Activated T-cell treated with anti-CD3 and anti-CD28 coated beads, Interleukin-2, amount 50 U/mL, for 72 hours (primary cell): Measurements from ENCODE around the gene HOXD3. TPM values are rescaled to one million over a fixed set of nuclear protein-coding genes. Genes with fewer than 3 reads are reported as not detected.

Experiments
- ATAC-seq, 2 donors: fragments of 150-1000 bp; cut with Tn5 transposase; replicated peaks in 1 of 2; 2 replicates each; pipeline ENCODE4 v1.10.0; 2021; ENCODE audit warnings: moderate library complexity in 2 of 2, mild to moderate bottlenecking in 1 of 2
- DNase-seq, 2 donors: peaks; one replicate each; pipeline ENCODE4 v3.0.0; 2021 to 2022; ENCODE audit warnings: mixed read lengths in 1 of 2
- H3K27ac Mint-ChIP-seq: one replicate; pipeline ENCODE4 v1.8.0; 2022; ENCODE audit warnings: mild to moderate bottlenecking, moderate library complexity, mixed read lengths
- H3K27me3 Mint-ChIP-seq: one replicate; pipeline ENCODE4 v1.8.0; 2022; ENCODE audit warnings: low read depth, mixed read lengths
- H3K36me3 Mint-ChIP-seq, 2 donors: one replicate each; pipeline ENCODE4 v1.8.0; 2022; ENCODE audit warnings: mixed read lengths in 2 of 2, mild to moderate bottlenecking in 1 of 2; ENCODE audit not compliant: insufficient read depth in 2 of 2
- H3K4me1 Mint-ChIP-seq: one replicate; pipeline ENCODE4 v1.8.0; 2022; ENCODE audit warnings: low read depth, mixed read lengths
- H3K4me3 Mint-ChIP-seq, 2 donors: one replicate each; pipeline ENCODE4 v1.8.0; 2022; ENCODE audit warnings: mild to moderate bottlenecking in 2 of 2, mixed read lengths in 2 of 2, moderate library complexity in 2 of 2
- H3K9me3 Mint-ChIP-seq, 2 donors: one replicate each; pipeline ENCODE4 v1.8.0; 2022; ENCODE audit warnings: mixed read lengths in 2 of 2
- total RNA-seq, 2 donors: library from RNA; stranded (reverse); gene quantifications; one replicate each; pipeline ENCODE4 v1.2.3, GENCODE V29; 2022

Gene HOXD3
- total RNA-seq, 2 donors from 2014 or later = not detected

DNA sequence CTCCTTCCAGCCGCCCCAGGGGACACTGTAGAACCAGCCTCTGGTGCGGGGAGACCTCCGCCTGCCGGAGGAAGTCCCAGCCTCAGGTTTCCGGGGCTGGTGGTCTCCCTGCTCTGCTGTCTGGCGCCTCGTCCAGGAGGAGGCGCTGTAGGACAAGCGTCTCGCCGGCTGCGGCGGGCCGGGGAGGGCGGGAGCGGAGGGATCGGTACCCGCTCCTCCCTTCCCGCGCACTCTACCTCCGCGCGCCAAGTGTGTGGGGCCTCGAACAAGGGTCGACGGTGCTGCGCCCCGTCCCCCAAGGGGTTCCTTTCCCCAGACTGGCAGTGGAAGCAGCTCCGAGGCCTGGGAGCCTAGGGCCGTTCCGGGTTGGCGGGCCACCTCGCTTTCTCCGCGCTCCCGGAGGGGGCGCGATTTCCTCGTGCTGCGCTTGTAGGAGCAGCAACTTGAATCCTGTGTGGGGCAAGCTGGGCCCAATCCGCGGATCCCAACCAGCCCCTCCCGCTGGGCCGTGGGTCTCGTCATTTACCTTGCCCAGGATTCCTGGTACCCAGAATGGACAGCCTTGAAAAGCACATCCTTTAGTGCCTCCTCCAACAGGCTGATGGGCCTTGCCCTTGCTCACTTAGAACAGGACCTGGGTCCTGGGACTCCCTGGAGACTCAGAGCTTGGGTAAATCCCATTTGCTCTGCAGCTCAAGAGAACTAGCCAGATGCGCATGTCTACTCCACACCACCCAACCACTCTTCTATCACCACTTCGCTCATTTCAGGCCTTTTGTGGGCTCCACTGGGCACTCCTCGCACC is 16.4 kb upstream of the HOXD3 start:
- Mint-ChIP-seq H3K4me1 (peaks cover 29% of the 10 kb centered on the region), H3K36me3 (peaks cover 10 to 11% of the 10 kb centered on the region in 2 donors)

DNA sequence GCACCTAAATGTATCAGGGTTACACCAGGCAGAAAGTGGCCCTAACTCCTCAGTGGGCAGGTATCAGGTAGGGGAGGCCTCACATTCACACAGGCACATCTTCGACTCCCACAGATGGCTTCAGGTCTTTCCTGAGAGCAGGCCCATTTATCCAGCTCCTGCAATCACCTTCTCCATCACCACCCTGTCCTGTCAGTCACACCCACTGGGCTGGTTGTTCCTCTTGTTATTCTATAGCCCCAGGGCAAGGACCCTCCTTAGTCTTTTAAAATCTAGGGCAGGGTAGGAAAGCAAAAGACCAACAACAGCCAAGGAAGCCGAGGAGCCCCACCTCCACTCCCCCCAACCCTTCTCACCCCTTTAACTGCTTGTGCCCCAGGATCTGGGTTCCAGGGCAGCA is 14.8 kb upstream of the HOXD3 start:
- Mint-ChIP-seq H3K27ac (no peak overlapping the region), H3K4me1 (peaks cover 22% of the 10 kb centered on the region), H3K36me3 (peaks cover 9 to 10% of the 10 kb centered on the region in 2 donors), H3K9me3 (no peaks in the 10 kb centered on the region), H3K4me3 (no peak overlapping the region), H3K27me3 (peaks cover 77% of the 10 kb centered on the region)
- no peak for ATAC-seq
- DNase-seq = no peak

More for the DNA sequence above, 16.4 kb upstream of the HOXD3 start:
- peak; percentile 92 for ATAC-seq
- Mint-ChIP-seq H3K27me3 (peaks cover 73% of the 10 kb centered on the region), H3K4me3 (peak overlapping the region; percentile 9 to 67), H3K9me3 (no peaks in the 10 kb centered on the region), H3K27ac (no peak overlapping the region)
- peak; percentile 79 to 82 for DNase-seq

DNA sequence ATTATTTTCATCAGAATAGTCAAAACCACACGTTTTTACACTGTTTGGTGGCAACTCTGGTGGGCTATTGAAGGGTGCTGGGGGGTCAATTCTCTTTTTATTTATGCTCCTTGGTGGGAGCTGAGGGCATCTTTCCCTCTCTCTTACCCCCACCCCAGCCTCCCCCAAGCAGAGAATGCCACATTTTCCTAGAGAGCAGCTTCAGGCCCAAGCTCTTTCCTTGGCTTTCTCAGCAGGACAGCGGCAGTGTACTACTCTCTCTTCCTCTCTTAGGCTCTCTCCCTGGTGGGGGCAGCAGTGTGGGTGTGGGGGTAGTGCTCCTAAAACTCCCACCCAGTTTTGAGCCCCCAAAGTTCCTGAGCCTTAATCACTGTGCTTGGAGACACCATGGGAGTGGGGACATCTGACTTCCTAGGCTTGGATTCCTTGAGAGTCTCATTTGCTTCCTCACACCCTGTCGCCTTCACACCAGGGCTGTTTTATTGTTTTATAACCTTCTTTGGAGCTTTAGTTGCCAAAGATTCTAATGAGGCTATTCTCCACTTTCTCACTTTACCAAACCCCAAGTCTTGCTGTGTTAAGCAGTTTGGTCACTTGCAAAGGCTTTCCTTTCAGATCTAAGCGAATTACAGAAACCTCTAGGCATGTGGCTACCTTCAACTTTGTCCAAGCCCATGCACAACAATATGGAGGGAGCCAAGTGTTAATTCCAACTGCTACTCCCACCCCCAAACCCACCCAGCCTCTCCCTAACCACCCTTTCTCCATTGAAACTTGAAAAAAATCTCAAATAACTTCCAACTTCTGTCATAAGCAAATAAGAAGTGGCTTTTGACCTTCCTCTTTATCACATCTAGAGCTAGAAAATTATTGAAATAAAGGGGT is 11.8 kb upstream of the HOXD3 start:
- H3K36me3 Mint-ChIP-seq = no peaks in the 10 kb centered on the region
- H3K4me3 Mint-ChIP-seq = no peak overlapping the region
- H3K9me3 Mint-ChIP-seq = no peaks in the 10 kb centered on the region
- DNase-seq = no peak
- peaks cover 4% of the 10 kb centered on the region for H3K4me1 Mint-ChIP-seq
- H3K27me3 Mint-ChIP-seq = peaks cover 84% of the 10 kb centered on the region
- no peak overlapping the region for H3K27ac Mint-ChIP-seq
- ATAC-seq = no peak

DNA sequence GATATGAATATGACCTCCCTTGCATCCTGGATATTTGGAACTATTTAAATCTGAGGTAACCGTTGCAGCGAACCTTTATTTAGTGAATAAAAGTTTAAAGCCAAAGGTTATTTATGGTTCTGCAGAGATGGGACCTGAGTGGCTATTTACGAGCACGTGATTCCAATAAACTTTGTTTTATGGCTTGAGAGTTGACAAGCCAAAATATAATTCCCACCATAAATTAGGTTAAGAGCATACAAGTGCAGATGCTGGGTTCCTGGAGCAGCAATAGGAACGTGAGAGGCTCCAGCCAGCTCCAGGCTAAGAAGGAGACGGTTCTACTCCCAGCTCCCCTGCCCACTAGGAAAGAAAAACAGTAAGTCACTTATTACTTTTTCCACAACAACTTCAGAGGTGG is 11.0 kb upstream of the HOXD3 start:
- DNase-seq (no peak), ATAC-seq (no peak)
- Mint-ChIP-seq H3K4me3 (no peak overlapping the region), H3K4me1 (peaks cover 4% of the 10 kb centered on the region), H3K36me3 (no peaks in the 10 kb centered on the region), H3K27me3 (peaks cover 88% of the 10 kb centered on the region), H3K27ac (no peak overlapping the region), H3K9me3 (no peaks in the 10 kb centered on the region)

DNA sequence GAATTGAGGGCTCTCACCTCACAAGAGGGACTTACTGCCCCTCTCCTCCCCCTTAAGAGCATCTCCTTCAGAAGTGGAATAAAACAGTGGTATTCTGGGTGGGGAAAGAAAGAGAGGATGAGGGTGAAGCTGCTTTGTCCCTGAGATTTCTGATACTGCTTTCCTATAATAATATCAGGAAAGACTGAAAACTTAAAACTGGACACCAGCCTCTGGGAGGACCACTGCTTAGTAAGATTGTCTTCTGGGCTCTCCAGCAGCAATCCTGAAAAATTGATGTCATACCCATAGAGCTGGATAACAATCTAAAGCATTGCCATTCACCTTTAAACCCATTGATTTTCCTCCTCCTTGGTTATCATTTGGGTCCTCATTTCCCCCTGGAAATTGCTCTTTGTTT is 10.5 kb upstream of the HOXD3 start:
- DNase-seq = no peak

DNA sequence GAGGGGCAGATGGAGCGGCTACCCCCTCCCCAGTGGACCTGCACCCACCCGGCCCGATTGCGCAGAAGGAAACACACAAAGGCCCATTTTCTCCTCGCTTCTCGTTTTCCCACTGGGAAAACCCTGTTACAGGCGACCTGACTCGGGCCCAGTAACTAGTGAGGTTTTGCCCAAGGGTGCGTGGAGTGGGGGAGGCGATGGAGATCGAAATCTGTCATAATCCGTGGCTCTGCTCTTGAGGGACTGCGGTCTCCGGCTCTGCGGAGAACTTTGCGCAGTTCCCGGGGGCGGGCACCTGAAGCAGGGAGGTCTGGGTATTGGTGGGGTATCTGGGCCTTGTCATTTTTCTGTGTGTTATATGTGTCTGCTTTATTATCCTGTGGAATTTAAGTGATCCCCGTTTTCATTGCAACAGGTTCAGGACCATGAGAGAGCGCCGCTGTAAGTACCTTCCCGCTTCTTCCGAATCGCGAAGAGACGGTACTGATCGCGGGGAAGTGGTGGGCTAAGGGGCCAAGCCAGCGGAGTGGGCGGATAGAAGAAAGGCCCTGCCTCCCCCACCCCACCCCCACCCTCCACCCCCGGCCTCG is 9.8 kb upstream of the HOXD3 start:
- Mint-ChIP-seq H3K27ac (no peak overlapping the region), H3K4me3 (no peak overlapping the region), H3K27me3 (peaks cover 81% of the 10 kb centered on the region)

More for the DNA sequence above, 10.5 kb upstream of the HOXD3 start:
- Mint-ChIP-seq H3K9me3 (no peaks in the 10 kb centered on the region), H3K27ac (no peak overlapping the region), H3K4me3 (no peak overlapping the region), H3K27me3 (peaks cover 88% of the 10 kb centered on the region), H3K4me1 (peaks cover 4% of the 10 kb centered on the region), H3K36me3 (no peaks in the 10 kb centered on the region)
- ATAC-seq = no peak

DNA sequence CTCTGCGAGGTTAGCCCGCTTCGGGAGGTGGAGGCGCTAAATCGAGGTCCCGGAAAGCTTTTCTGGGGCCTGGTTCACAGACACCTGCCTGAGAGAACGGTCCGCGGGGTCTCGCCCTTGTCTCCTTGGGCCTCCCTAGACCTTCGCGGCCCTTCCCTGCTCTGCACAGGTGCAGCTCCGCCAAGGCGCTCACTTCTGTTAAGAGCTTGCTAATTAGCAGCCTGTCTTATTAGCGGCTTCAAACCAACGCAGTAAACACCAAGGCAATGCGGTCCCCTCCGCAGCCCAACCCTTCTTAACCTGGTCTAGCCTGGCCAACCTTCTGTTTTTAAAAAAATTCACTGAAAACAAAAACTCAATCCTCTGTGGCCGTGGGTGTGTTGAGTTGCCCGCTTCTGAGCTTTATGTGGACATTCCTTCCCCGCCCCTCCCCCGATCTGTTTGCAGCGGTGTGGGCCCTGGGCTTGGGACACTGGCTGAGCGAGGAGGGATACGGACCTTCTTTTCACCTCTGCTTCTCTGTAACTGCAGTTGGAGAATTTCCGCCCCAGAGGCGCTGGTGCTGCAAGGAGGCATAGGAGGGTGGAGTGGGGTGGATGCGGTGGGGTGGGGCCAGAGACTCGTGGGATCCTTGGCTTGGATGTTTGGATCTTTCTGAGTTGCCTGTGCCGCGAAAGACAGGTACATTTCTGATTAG is 9.2 kb upstream of the HOXD3 start:
- H3K9me3 Mint-ChIP-seq = no peaks in the 10 kb centered on the region
- H3K4me3 Mint-ChIP-seq = no peak overlapping the region
- H3K27ac Mint-ChIP-seq = no peak overlapping the region
- DNase-seq = no peak
- ATAC-seq = no peak
- no peaks in the 10 kb centered on the region for H3K36me3 Mint-ChIP-seq
- H3K27me3 Mint-ChIP-seq = peaks cover 80% of the 10 kb centered on the region
- peaks cover 4% of the 10 kb centered on the region for H3K4me1 Mint-ChIP-seq

More for the DNA sequence above, 9.8 kb upstream of the HOXD3 start:
- DNase-seq (no peak), ATAC-seq (no peak)
- Mint-ChIP-seq H3K4me1 (peaks cover 4% of the 10 kb centered on the region), H3K36me3 (no peaks in the 10 kb centered on the region), H3K9me3 (no peaks in the 10 kb centered on the region)

DNA sequence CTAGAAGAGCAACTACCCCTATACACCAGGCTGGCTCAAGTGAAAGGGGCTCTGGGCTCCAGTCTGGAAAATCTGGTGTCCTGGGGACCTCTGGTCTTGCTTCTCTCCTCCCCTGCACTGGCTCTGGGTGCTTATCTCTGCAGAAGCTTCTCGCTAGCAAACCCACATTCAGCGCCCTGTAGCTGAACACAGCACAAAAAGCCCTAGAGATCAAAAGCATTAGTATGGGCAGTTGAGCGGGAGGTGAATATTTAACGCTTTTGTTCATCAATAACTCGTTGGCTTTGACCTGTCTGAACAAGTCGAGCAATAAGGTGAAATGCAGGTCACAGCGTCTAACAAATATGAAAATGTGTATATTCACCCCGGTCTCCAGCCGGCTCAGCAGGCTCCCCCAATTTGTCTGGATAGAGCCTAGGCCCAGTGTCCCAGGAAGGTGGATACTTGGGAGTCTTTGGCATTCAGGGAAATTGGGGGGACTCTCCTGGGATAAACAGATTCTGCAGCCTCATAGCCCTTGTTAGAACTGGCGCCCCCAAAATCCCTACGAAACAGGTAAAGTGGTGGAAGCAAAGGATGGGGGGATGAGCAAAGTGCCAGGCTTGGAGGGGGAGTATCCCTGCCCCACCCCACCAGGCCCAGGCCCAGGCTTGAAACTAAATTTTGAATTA is 8.2 kb upstream of the HOXD3 start:
- Mint-ChIP-seq H3K4me1 (peaks cover 4% of the 10 kb centered on the region), H3K9me3 (no peaks in the 10 kb centered on the region), H3K4me3 (no peak overlapping the region), H3K27ac (no peak overlapping the region), H3K27me3 (peaks cover 83% of the 10 kb centered on the region), H3K36me3 (no peaks in the 10 kb centered on the region)
- ATAC-seq (no peak), DNase-seq (no peak)

DNA sequence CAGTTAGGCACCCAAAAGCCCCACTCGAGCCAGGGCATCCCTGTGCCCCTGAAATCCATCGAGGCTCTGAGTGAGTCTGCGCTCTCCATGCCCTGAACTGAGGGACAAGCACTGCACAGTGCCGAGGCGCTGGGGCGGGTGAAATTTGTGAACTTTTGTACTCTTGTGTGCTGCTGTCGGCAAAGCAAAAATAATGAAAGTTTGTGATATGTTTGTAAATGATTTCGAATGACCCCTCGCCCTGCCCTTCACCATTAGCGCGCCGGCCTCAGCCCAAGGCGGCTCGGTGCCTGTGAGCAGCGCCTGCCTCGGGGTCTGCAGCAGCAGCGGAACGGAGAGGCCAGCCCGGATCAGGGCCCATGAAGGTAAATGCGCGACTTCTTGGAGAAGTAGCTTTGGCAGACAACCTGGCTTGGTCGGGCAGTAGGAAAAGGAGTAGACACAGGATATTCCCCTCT is 7.6 kb upstream of the HOXD3 start:
- DNase-seq = no peak
- peaks cover 4% of the 10 kb centered on the region for H3K4me1 Mint-ChIP-seq
- no peak overlapping the region for H3K4me3 Mint-ChIP-seq
- H3K36me3 Mint-ChIP-seq = no peaks in the 10 kb centered on the region
- no peak for ATAC-seq
- H3K27ac Mint-ChIP-seq = no peak overlapping the region
- no peaks in the 10 kb centered on the region for H3K9me3 Mint-ChIP-seq
- peaks cover 89% of the 10 kb centered on the region for H3K27me3 Mint-ChIP-seq

DNA sequence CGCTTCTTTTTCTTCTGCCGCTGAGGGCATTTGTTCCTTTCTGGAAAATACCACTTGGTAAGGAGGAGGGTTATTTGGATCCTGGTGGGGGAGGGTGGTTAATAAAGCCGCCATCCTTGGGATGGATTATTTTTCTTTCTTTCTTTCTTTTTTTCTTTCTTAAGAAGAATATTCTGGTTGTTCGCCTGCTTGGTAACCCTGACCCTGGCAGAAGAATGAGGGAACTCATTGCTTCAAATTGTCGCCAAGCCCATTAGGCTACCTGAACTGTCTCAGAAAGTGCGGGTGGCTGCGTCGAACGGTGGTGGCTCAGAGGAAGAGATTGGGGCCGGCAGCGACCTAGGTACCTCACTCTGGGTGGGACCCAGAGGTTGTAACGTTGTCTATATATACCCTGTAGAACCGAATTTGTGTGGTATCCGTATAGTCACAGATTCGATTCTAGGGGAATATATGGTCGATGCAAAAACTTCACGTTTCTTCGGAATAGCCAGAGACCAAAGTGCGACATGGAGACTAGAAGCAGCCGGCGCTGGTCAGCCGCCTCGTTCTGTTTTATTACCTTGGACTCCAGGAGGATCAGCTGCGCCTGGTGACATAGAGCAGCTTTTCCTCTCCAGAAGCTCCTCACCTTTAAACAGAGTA is 7.0 kb upstream of the HOXD3 start:
- Mint-ChIP-seq H3K36me3 (no peaks in the 10 kb centered on the region), H3K4me1 (peaks cover 4% of the 10 kb centered on the region), H3K9me3 (no peaks in the 10 kb centered on the region), H3K27me3 (peaks cover 89% of the 10 kb centered on the region), H3K27ac (no peak overlapping the region), H3K4me3 (peak overlapping the region in 1 of 2 donors; percentile 1)
- no peak for ATAC-seq
- no peak for DNase-seq

DNA sequence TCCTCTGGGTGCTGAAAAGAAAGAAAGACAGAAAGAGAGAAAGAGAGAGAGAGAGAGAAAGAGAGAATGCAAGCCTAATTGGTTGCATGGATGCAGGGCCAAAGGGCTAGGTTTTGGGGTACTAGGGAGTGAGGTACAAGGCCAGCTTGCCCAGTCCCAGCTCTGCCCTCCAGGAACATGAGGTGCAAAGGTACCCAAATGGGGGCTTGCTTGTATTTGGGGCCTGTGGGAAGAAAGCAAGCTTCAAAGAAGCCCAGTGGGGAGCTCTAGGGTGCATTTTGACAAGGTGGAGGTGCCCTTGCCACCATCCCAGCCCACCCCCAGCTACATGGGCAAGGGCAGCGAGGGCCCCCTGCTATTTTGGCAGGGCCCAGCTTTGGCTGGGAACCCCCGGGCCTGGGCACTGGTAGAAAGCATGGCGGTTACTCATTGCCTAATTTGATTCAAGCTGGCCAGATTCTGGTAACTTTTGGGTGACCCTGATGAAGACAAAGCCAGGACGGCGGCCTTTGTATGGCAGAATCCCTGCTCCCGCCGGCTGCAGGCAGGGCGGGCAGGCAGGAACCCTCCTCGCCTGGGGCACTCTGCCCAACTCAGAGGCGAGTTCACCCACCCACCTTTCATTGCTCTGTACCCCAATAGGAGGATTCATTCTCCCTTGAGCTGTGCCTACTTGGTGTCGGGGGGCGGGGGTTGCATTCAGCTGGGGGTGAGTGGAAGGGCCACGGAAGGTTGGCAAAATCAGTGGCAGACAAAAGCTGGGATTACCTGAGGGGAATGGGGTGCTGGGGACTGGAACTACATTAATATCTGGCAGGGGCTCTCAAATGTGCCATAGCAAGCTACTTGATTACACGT is 6.3 kb upstream of the HOXD3 start:
- no peaks in the 10 kb centered on the region for H3K36me3 Mint-ChIP-seq
- peak overlapping the region in 1 of 2 donors; percentile 1 for H3K4me3 Mint-ChIP-seq
- DNase-seq = no peak
- H3K27ac Mint-ChIP-seq = no peak overlapping the region
- peaks cover 4% of the 10 kb centered on the region for H3K4me1 Mint-ChIP-seq
- ATAC-seq = no peak
- H3K9me3 Mint-ChIP-seq = no peaks in the 10 kb centered on the region
- H3K27me3 Mint-ChIP-seq = peaks cover 89% of the 10 kb centered on the region
